HepG2 (cell line): ENCODE data around the gene RAC3. TPM values are rescaled to one million over a fixed set of nuclear protein-coding genes. Genes with fewer than 3 reads are reported as not detected.
A peak's percentile ranks its signal among the peaks of the same experiment; 100 is the strongest.

Source experiments
- ATAC-seq: fragments of 200-7000 bp; cut with Tn5 transposase; 3 replicates; pipeline ENCODE4 v1.9.1; 2020; ENCODE audit warnings: mild to moderate bottlenecking, moderate library complexity
- BruUV-seq: library from RNA; stranded (reverse); fragments of 400-500 nt; replicated peaks from 2 replicates; lab custom pipeline; 2021; lab: Mats Ljungman, UMichigan
- CTCF ChIA-PET: fragments of 300-600 bp; formaldehyde crosslinking; extraction: SDS; loops from one replicate; lab custom pipeline; 2021; ENCODE audit warnings: low total read pairs, inconsistent platforms, low intra/inter-chr PET ratio; lab: Yijun Ruan, JAX
- POLR2A ChIA-PET: fragments of 350-600 bp; sonication (Branson Sonifier 250); formaldehyde crosslinking; loops from one replicate; lab custom pipeline; 2020; ENCODE audit warnings: antibody characterized with exemption, inconsistent platforms; lab: Yijun Ruan, JAX
- DNase-seq: peaks from one replicate; pipeline ENCODE4 v3.0.0-alpha.2; 2015; ENCODE audit warnings: low spot score
- FAIRE-seq: peaks from 3 replicates; lab custom pipeline; 2011; peaks lifted over from hg19 to GRCh38; lab: Jason Lieb, UNC
- H2AFZ ChIP-seq: one replicate; pipeline ENCODE4 v1.6.1; 2011; ENCODE audit warnings: low read length, inconsistent platforms
- H3K27ac ChIP-seq: fragments of 300-600 bp; 3 replicates; pipeline ENCODE4 v1.8.0; 2011; ENCODE audit warnings: mixed run types, mild to moderate bottlenecking, mixed read lengths, low read length, inconsistent platforms; ENCODE audit not compliant: insufficient read depth; ENCODE audit errors: extremely low read length
- H3K27me3 ChIP-seq, 2 experiments: fragments of 200-600 bp in 1 of 2; 2 replicates in 1 of 2; 3 replicates in 1 of 2; pipeline versions ENCODE4 v1.6.0 to v1.8.0; 2011; ENCODE audit warnings: low read length in 2 of 2, mild to moderate bottlenecking in 2 of 2, moderate library complexity in 2 of 2, inconsistent platforms in 1 of 2; ENCODE audit not compliant: insufficient read depth in 2 of 2, control insufficient read depth in 1 of 2
- H3K36me3 ChIP-seq, 2 experiments: fragments of 200-600 bp in 1 of 2; replicated peaks in 1 of 2; 2 replicates in 1 of 2; 3 replicates in 1 of 2; pipeline versions ENCODE4 v1.5.1 to v1.8.0; 2011; ENCODE audit warnings: low read length in 2 of 2, inconsistent platforms in 1 of 2; ENCODE audit not compliant: insufficient read depth in 2 of 2, control insufficient read depth in 1 of 2
- H3K4me1 ChIP-seq: 2 replicates; pipeline ENCODE4 v1.5.1; 2012; ENCODE audit warnings: low read length, inconsistent platforms; ENCODE audit not compliant: insufficient read depth
- H3K4me2 ChIP-seq: 2 replicates; pipeline ENCODE4 v1.6.0; 2011; ENCODE audit warnings: low read depth, low read length, inconsistent platforms
- H3K4me3 ChIP-seq, 3 experiments: fragments of 200-600 bp in 1 of 3; sonication (generic), shearing (Covaris generic) in 1 of 3; replicated peaks in 1 of 3; 2 replicates each; pipeline ENCODE4 v1.5.1; 2011 to 2016; ENCODE audit warnings: low read length in 3 of 3, inconsistent platforms in 2 of 3, low read depth in 2 of 3, mild to moderate bottlenecking in 2 of 3, control low read depth in 1 of 3, mixed read lengths in 1 of 3; ENCODE audit not compliant: insufficient read depth in 1 of 3
- H3K79me2 ChIP-seq: one replicate; pipeline ENCODE4 v1.6.1; 2011; ENCODE audit warnings: low read length, inconsistent platforms; ENCODE audit not compliant: insufficient read depth
- H3K9ac ChIP-seq: 2 replicates; pipeline ENCODE4 v1.6.0; 2011; ENCODE audit warnings: mild to moderate bottlenecking, low read depth, low read length, inconsistent platforms; ENCODE audit not compliant: insufficient read depth
- H3K9me3 ChIP-seq: 2 replicates; pipeline ENCODE4 v1.5.1; 2012; ENCODE audit warnings: mild to moderate bottlenecking, low read length
- H4K20me1 ChIP-seq: 2 replicates; pipeline ENCODE4 v1.6.0; 2011; ENCODE audit warnings: inconsistent platforms, mild to moderate bottlenecking, low read length, moderate library complexity; ENCODE audit not compliant: insufficient read depth
- AGO2 ChIP-seq: fragments of 200-400 bp; formaldehyde crosslinking; optimal IDR thresholded peaks from 2 replicates; pipeline ENCODE3; 2017; ENCODE audit warnings: mild to moderate bottlenecking, low read depth, low read length, moderate library complexity
- ARID2 ChIP-seq: sonication (generic); formaldehyde crosslinking; IDR thresholded peaks from 2 replicates; pipeline ENCODE4 v1.8.1; 2022; ENCODE audit warnings: mild to moderate bottlenecking, missing genetic modification reagents, borderline replicate concordance
- GATAD2A ChIP-seq: IDR thresholded peaks from 2 replicates; pipeline ENCODE4 v1.6.1; 2016
- HNF4A ChIP-seq: sonication (generic); formaldehyde crosslinking; IDR thresholded peaks from 2 replicates; pipeline ENCODE4 v1.4.0; 2020; ENCODE audit warnings: missing genetic modification reagents
- HNRNPL ChIP-seq: fragments of 200-400 bp; formaldehyde crosslinking; IDR thresholded peaks from 2 replicates; pipeline ENCODE4 v1.6.1; 2017; ENCODE audit warnings: mild to moderate bottlenecking, low read depth, low read length
- MED1 ChIP-seq: sonication (generic); formaldehyde crosslinking; IDR thresholded peaks from 2 replicates; pipeline ENCODE4 v1.4.0; 2020; ENCODE audit warnings: missing genetic modification reagents
- ONECUT2 ChIP-seq: sonication (generic); formaldehyde crosslinking; IDR thresholded peaks from 2 replicates; pipeline ENCODE4 v1.4.0; 2020; ENCODE audit warnings: missing genetic modification reagents
- PCBP1 ChIP-seq: fragments of 200-400 bp; formaldehyde crosslinking; IDR thresholded peaks from 2 replicates; pipeline ENCODE4 v1.6.1; 2017; ENCODE audit warnings: mild to moderate bottlenecking, low read depth, low read length, borderline replicate concordance
- SOX5 ChIP-seq: IDR thresholded peaks from 2 replicates; pipeline ENCODE4 v1.6.1; 2016; ENCODE audit warnings: borderline replicate concordance
- TFAP4 ChIP-seq: sonication (generic); IDR thresholded peaks from 2 replicates; pipeline ENCODE4 v1.6.1; 2016; ENCODE audit warnings: low read depth, borderline replicate concordance
- ZBTB38 ChIP-seq: sonication (generic); formaldehyde crosslinking; IDR thresholded peaks from 2 replicates; pipeline ENCODE4 v1.5.1; 2020; ENCODE audit warnings: mild to moderate bottlenecking, missing genetic modification reagents
- ZFP91 ChIP-seq: sonication (generic); formaldehyde crosslinking; IDR thresholded peaks from 2 replicates; pipeline ENCODE4 v1.9.0; 2022; ENCODE audit warnings: missing genetic modification reagents, mild to moderate bottlenecking, borderline replicate concordance
- ZNF687 ChIP-seq: sonication (generic); formaldehyde crosslinking; IDR thresholded peaks from 2 replicates; pipeline ENCODE4 v1.5.1; 2020; ENCODE audit warnings: mild to moderate bottlenecking, missing genetic modification reagents, moderate library complexity
- ZNF776 ChIP-seq: sonication (generic); formaldehyde crosslinking; IDR thresholded peaks from 2 replicates; pipeline ENCODE4 v1.4.0; 2020; ENCODE audit warnings: mild to moderate bottlenecking, missing genetic modification reagents
- WGBS: methylation state at CpG from one replicate; pipeline ENCODE4 v1.1.6; 2017; ENCODE audit warnings: low lambda C conversion rate; 5-methylcytosine and 5-hydroxymethylcytosine counted together
- in situ Hi-C: cut with HindIII; loops from 2 replicates; pipeline ENCODE4 v1.10.0; 2017; ENCODE audit warnings: low pct_unique_long_range_greater_than_20kb; ENCODE audit not compliant: extremely low pct_ligation_motif_present
- intact Hi-C: fragments of 100-400 bp; cut with micrococcal nuclease; formaldehyde crosslinking; loops from one replicate; pipeline ENCODE4 v1.10.0; 2022; ENCODE audit not compliant: unreplicated experiment
- polyA plus RNA-seq, 8 experiments: library from polyadenylated mRNA; depleted of rRNA in 3 of 8; stranded (reverse) in 7 of 8; unstranded in 1 of 8; fragments of >200 nt; fragmentation: Illumina TruSeq in 4 of 8; extraction: Trizol in 4 of 8; gene quantifications; 2 replicates each; pipeline versions ENCODE4 v1.2.1 to v1.2.3, GENCODE V29; 2011 to 2016; ENCODE audit warnings: low read depth in 4 of 8, missing spikeins in 1 of 8, mixed read lengths in 1 of 8; ENCODE audit not compliant: insufficient read depth in 1 of 8
- total RNA-seq, 5 experiments: library from RNA; depleted of rRNA; stranded (reverse); fragments of >200 nt; fragmentation: Illumina TruSeq; extraction: Trizol; gene quantifications; 2 replicates each; pipeline ENCODE4 v1.2.3, GENCODE V29; 2016; ENCODE audit warnings: low read depth in 1 of 5
- TF ChIP-seq, protein P1 (sequence below): IDR thresholded peaks from 2 replicates; pipeline ENCODE4 v1.6.1; 2016; ENCODE audit warnings: missing compliant biosample characterization, missing genetic modification reagents, borderline replicate concordance

RAC3 gene
- total and polyA plus RNA-seq, 2 of the 13 experiments (the other 11 are each of a cell fraction or from before 2014, with no cell fraction given) = 10.5 to 21.3 TPM

DNA sequence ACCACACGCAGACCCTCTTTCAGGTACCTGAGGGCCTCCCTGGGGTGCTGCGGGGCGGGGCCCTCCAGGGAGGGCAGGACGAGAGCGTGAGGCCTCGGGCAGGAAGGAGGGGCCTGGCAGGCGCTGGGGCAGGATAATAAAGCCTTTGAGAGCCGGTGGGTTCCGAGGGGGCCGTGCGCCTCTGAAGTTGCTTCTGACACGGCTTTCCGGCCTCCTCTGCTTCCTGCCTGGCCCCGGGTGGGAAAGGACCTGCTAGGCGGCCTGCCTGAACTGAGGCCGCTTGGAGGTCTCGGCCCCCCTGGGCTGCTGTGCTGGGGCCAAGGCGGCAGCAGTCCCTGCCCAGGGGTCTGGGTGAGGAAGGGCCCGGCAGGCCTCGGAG is 19.2 kb upstream of the RAC3 start (continued):
- TF ChIP-seq ZFP91 (CRISPR knock-in tag) (0 out of 2 replicates have a peak, but pooled peaks have one; percentile 4), ZNF776 (CRISPR knock-in tag) (no peak), AGO2 (peak; percentile 72), PCBP1 (peak; percentile 28; the same call in 1 of the 2 replicates), SOX5 (CRISPR knock-in tag) (no peak), HNF4A (no peak), TFAP4 (no peak)
- TF ChIP-seq, protein P1, sequence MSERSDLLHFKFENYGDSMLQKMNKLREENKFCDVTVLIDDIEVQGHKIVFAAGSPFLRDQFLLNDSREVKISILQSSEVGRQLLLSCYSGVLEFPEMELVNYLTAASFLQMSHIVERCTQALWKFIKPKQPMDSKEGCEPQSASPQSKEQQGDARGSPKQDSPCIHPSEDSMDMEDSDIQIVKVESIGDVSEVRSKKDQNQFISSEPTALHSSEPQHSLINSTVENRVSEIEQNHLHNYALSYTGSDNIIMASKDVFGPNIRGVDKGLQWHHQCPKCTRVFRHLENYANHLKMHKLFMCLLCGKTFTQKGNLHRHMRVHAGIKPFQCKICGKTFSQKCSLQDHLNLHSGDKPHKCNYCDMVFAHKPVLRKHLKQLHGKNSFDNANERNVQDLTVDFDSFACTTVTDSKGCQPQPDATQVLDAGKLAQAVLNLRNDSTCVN (CRISPR knock-in tag) = no peak

- CTCF ChIA-PET = no interaction called here
- no TSS peak for BruUV-seq
- Histone ChIP-seq H2AFZ (no peak overlapping the region), H3K4me1 (peaks cover 87% of the 10 kb centered on the region), H3K4me2 (no peak overlapping the region), H3K9ac (peak overlapping the region; percentile 37; the same call in 1 of the 2 replicates), H3K36me3 (peaks cover 42 to 51% of the 10 kb centered on the region in 2 experiments), H3K27ac (peak overlapping the region; percentile 68), H3K27me3 (no peaks in the 10 kb centered on the region), H3K79me2 (no peaks in the 10 kb centered on the region), H3K9me3 (no peaks in the 10 kb centered on the region), H3K4me3 (no peak overlapping the region), H4K20me1 (no peaks in the 10 kb centered on the region)
- 87% methylated on average over 13 of the region's 19 CpGs for WGBS
- in situ Hi-C loops (no loop called here), intact Hi-C loops (no loop called here)
- FAIRE-seq = no peak
- no peak for ATAC-seq
- POLR2A ChIA-PET = interaction anchor here (0.7 to 14.1 kb wide), 8 partner anchors 10 to 311 kb away, joined by 3 to 470 read pairs (median 6); partner anchors contain the start of genes CENPX, DCXR, LRRC45 and MAFG
- DNase-seq = no peak
- TF ChIP-seq ZNF687 (CRISPR knock-in tag) (peak; percentile 39; the same call in 1 of the 2 replicates), HNRNPL (peak; percentile 66; the same call in 1 of the 2 replicates), GATAD2A (CRISPR knock-in tag) (no peak), ARID2 (CRISPR knock-in tag) (0 out of 2 replicates have a peak, but pooled peaks have one; percentile 9), ONECUT2 (CRISPR knock-in tag) (no peak), ZBTB38 (CRISPR knock-in tag) (peak; percentile 6; the same call in 1 of the 2 replicates), MED1 (CRISPR knock-in tag) (0 out of 2 replicates have a peak, but pooled peaks have one; percentile 20)
Measured at GRCh38 chr17:82012640-82013295, 18.7 kb upstream of the RAC3 start.
